COLO668 (cell line): ENCODE data around the gene WNT9B.
"Not testable (repeated sequence)": the region's sequence is repeated elsewhere in the genome, so short reads cannot be mapped to it uniquely, and the experiment has no call there.

ENCODE experiments used
- DNase-seq: peaks from one replicate; lab custom pipeline; 2025; ENCODE audit not compliant: unreplicated experiment; lab: John Stamatoyannopoulos, UW

WNT9B gene

DNA sequence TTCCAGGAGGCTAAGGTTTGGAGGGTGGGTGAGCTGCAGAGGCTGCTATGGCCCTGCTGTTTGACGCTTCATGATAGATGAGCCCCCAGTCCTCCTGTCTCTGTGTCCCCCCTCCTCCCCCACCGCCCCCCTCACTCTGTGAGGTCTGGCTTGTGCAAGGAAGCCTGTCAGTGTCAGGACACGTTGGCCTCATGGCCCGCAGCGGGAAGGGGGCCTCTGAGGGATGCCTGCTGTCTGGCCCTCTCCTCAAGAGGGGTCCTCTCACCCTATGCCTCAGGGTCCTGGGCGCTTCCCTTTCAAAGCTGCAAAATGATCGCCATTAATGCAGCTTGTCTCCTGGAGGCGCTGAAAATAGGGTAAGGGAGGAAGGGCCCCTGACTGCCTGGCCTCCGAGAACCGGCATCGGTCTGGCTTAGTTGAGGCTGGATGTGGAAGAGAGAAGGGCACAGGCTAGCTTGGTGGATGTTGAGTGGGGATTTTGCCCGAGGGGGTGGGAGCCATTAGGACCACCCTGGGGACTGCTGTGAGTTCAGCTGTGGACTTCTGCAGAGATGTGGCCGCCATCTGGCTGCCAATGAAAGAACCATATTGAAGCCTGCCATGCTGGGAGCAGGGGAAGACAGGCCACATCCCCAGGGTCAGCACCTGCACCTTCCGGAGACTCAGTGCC is 56.8 kb downstream of the WNT9B start:
- DNase-seq, result no peak

DNA sequence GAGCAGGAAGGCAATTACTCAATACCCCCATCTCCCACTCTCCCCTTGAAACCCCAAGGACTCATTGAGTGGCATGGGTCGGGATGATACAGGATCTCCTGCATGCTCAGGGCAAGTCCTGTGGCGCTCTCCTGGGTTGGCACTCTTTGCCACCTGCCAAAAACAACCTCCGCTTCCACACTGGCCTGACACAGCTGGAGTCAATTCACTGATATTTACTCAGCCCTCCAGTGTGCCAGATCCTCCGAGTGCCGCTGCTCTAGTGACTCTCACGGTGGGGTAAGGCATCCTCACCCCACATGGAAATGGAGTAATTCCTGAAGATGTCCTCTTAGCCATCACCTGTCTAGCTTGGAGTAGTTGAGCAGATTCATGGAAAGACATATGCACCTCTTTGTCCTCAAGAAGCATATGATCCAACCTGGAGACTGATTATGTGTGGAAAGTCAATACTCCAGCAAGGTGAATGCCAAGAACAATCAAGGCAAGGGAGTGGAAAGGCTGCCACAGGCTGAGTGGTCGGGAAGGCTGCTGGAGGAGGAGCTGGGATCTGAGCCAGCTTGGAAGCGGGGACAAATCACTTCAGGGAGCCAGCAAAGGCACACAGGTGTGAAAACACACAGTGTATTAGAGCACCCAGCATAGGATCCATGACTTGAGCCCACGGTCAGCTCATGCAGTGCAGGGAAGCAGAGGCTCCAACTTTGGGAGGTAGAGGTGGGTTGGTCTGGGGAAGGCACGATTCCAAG is 59.0 kb downstream of the WNT9B start:
- DNase-seq, result peak; percentile 2

DNA sequence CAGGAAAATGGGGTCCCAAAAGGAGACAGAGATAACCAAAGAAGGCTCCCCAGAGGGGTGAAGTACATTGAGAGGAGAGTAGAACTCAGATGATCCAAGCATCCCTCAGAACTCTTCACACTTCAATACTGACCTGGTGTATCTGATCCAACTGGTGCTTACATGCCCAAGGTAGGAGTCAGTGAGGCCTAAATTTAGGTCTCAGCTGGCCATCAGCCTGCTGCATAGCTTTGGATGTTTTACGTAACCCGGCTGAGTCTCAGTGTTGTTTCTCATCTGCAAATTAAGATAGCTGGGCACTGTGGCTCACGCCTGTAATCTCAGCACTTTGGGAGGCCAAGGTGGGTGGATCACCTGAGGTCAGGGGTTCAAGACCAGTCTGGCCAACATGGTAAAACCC is 59.9 kb downstream of the WNT9B start:
- DNase-seq, result no peak

DNA sequence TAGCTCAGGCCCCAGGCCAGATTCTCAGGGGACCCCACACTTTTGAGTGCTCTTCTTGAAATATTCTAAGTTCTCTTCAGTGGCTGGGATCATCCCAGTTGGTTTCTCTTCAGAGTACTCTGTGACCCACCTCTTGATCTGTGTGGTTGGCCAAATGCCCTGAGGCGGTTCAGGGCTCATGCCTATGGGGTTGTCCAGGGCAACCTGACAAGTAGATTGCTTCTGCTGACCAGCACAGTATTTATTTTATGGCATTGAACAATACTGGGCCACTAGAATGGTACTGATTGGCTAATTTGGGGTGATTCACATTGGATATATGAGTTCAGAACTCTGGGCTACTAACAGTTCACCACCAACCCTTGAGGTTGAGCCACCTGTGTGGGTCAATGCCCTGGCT is 64.2 kb downstream of the WNT9B start:
- no peak for DNase-seq

DNA sequence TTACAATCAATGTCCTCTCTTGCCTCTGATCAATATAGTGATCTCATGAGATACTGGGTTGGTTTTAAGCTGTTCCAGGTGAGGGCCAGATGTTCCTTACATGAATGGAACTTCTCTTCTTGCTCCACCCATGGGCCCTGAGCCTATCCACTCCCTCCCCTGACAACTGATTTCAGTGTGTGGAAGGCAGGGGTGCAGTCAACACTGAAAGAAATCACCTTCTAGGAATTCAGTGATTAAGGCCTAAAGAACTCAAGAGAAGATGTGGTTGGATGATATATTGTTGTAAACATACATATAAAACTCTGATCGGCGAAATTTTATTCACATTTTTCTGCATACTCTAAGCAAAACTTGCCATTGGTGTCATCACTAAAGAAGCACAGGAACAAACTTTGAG is 64.8 kb downstream of the WNT9B start:
- no peak for DNase-seq

DNA sequence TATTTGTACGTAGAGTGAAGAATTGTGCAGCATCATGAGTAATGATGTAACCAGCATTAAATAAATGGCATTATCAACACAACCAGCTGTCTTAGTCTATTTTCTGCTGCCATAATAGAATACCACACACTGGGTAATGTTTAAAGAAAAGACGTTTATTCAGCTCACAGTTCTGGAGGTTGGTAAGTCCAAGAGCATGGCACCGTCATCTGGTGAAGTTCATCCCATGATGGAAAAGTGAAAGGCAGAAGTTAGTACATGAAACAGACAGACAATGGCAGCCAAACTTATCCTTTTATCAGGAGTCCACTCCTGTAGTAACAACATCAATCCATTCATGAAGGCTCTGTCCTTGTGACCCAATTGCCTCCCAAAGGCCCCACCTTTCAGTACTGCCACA is 65.2 kb downstream of the WNT9B start:
- no peak for DNase-seq

DNA sequence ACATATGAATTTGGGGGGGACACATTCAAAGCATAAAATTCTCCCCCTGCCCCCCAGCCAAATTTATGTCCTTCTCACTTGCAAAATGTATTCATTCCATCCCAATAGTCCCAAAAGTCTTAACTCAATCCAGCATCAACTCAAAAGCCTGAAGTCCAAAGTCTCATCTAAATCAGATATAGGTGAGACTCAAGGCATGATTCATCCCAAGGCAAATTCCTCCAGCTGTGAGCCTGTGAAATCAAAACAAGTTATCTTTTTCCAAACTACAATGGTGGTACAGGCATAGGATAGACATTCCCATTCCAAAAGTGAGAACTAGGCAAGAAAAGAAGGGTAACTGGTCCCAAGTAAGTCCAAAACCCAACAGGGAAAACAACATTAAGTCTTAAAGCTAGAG is 65.7 kb downstream of the WNT9B start:
- DNase-seq, result no peak

DNA sequence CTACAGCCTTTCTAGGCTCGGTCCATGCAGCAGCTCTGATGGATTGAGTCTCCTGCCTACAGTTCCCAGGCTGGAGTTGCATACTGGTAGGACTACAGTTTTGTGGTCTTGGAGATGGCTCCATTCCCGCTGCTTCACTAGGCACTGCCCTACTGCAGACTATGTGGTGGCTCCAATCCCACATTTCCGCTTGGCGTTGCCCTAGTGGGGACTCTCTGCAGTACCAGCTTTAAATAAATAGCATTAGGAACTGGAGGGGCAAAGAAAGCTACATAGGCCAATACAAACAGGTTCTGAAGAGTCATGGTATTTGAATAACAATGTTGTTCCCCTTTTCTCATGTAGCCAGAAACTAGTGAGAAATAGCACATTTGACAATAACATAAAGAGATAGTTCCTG is 66.1 kb downstream of the WNT9B start:
- no peak for DNase-seq

DNA sequence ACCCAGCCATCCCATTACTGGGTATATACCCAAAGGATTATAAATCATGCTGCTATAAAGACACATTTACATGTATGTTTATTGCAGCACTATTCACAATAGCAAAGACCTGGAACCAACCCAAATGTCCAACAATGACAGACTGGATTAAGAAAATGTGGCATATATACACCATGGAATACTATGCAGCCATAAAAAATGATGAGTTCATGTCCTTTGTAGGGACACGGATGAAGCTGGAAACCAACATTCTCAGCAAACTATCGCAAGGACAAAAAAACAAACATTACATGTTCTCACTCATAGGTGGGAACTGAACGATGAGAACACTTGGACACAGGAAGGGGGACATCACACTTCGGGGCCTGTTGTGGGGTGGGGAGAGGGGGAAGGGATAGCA is 70.6 kb downstream of the WNT9B start:
- not testable (repeated sequence) for DNase-seq

DNA sequence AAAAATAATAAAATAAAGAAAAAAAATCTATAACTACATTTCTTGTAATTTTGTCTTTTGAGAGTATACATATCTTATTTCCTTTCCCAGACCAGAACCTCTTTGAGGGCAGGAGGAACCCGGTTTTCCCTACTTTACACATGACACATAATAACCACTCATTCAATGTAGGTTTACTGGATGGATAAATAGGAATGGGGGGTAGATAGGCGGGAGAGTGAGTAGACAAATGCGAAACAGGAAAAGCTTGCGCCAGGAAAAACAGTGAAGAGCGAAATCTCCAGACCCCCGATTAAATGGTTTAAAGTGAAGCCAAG is 71.1 kb downstream of the WNT9B start:
- no peak for DNase-seq

DNA sequence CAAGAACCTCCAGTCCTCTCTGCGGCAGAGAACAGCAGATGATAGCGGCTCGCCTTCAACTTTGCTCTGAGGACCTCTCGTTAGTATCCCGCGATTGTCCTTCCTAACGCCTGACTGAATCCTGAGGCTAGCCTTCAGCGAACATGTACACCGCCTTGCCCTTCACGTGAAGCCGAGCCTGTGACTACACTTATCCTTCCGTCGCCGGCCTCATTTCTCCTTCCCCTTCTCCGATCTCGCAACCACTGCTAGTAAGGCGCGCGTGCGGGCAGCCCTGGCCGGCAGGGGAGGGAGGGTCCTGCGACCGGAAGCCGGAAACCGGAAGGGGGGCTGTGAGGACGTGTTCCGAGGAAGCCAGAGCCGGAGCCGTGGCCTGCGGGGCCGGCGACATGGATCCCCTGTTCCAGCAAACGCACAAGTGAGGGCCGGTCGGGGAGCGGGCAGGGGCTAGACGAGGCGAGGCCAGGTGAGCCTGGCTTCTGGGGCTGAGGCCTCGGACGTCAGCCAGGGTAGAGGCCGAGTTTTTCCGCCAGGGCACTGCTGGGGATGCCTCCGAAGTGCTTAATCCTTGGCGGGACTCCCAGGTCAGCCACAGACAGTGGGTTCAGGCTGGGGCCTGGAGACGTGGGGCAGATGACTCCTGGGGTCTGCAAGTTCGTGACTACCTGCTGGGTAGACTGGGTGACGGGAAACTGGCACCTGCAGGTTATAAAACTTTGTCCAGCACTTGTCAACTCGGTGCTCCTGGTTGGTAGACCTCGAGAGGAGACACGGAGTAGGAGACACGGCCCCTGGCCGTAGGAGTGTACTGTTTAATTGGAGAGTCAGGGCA is 71.6 kb downstream of the WNT9B start, which contains the start of gene GOSR2:
Gene GOSR2, plus strand, starts transcription at position 357 of the 832 bp plus-strand sequence. Its CDS starts 33 bp downstream, at position 390.
- DNase-seq, result peak; percentile 82

DNA sequence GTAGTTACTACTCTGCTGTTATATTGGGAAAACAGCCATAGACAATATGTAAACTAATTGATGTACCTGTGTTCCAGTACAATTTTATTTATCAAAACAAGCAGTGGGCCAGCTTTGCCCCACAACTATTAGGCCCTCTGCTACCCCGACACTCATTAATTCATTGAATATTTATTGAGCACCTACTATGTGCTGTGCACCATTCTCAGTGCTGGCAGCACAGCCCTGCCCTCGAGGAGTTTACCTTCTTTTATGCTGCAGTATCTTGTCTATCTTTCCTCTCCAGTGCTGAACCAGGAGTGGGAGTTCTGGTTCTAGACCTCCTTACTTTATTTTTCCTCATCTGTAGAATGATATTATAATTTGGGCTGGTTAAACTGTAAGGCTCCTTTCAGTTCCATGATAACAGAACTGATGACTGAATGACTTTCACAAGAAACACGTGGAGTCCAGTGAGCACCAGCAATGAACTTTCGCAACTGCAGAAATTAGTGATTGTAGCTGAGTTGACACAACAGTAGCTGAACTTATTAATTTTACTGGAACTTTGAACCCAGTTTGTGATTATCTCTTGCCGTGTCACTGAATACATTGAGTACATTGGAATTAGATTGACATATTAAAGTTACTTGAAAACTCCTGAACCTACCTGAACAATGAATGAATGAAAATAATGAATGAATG is 73.9 kb downstream of the WNT9B start:
- DNase-seq, result no peak

DNA sequence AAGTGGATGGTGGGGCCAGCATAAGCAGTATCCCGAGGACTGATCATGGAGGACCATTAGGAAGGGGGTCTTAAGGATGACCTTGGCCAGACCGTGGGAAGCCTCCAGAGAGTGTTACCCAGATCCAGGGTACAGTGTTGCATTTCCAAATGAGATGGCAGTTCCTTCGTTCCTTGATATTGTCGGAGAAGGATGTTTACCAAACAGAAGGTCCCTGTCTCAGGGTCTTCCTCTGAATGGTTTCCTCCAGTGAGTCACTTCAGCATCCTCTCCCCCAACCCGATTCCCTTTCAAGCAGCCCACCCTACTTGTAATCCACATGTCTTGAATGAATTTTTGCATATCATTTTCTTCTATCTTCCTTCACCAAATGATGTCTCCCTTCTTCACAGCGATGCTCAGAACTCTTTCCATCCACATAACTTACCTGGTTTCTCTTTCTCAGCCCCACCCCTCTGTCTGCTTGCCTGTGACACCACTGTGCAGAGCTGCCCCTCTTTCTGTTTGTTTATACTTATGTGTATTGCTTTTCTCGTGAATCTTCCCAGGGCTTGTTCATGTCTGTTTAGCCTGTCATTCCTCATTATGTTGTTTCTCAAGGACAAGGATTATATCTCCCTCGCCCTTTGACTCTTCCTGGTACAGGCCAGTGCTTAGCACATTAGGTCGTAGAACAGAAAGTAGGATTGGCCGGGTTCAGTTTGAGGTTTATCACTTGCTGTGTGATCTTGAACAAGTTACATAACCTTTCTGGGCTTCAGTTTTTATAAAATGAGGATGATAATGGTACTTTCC is 77.3 kb downstream of the WNT9B start:
- DNase-seq, result no peak

DNA sequence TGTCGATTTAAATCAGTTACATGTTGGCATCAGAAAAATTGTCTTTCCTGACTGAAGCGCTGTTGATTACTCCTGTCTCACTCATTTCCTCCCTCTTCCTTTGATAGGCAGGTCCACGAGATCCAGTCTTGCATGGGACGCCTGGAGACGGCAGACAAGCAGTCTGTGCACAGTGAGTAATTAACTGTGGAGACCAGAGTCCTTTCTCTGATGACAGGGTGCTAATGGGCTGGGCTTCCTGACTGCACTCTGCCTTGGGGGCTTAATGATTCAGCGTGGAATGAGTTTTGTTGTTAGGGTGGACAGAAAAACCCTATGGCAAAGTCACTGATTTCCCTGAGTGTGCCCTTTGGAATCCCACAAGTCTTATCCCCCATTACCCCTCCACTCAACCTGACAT is 78.0 kb downstream of the WNT9B start:
- DNase-seq, result no peak

DNA sequence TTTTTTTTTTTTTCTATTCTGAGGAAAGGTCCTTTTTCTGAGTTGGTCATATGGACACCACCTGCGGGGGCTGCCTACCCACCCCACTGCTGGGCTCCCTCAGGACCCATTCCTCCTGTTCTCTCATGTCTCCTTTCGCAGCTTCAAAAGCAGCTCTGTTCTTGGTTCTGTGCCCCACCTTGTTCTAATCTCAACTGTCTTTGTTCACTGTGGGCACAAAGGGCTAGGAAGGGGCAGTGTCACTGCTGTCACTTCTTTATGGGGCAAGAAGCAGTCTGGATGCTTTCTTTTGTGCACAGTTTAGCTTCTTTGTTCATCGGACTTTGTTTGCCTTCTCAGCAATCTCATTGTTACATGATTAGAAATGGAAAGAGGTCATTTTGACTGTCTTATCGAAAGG is 78.7 kb downstream of the WNT9B start:
- no peak for DNase-seq

DNA sequence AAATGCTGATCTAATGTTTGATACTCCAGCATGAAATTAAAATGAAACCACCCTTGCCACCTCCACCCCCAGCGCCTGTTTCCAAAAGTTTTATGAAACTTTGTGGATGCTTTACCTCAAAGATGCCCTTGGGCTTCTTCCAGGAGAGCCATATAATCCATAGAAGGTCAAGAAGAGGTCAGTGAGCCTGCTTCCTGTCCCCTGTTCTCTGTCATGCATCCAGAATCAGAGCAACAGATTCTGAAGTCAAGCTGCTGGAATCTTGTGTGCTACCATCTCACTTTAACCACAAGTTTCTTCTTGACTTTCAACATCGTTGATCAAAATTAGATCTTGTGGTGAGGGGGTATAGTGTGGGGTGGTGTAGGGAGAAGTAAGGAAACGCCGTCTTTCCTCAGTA is 80.2 kb downstream of the WNT9B start:
- DNase-seq, result no peak

DNA sequence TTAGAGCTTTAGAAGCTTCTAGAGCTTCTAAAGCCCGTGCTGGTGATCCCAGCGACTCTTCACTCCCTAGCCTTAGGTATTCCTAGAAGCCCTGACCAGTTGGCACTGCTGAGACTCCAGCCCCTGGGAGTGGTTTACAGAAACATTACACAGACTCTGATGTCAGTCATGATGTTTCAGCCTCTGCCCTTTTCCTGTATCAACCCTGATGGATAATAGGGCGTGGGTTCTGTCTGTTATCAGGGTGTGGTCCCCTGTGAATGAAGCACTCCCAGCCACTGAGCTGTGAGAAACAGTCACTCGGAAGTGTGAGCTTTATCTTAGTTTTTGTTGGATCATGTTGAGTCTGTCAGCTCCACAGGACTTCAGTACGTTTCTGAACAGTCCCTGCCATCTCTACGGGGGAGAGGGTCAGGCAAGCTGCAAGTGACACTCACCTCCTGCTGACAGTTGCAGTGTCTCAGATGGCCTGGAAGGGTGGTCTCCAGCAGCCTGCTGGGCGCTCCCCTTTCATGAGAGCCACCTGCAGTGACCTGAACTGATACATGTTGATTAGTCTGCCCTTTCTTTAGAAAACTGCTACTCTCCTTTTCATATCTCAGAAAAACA is 84.4 kb downstream of the WNT9B start:
- DNase-seq, result no peak
